Brain microvascular endothelial cell (primary cell): ENCODE results near the gene NR4A1.
A peak's percentile ranks its signal among the peaks of the same experiment; 100 is the strongest.

ENCODE experiments used
- DNase-seq: peaks from one replicate; pipeline ENCODE4 v3.0.0-alpha.2; 2020
- H3K27ac ChIP-seq: fragments of 250-450 bp; sonication (Bioruptor Pico); 2 replicates; pipeline ENCODE4 v1.5.1; 2020; ENCODE audit warnings: mild to moderate bottlenecking, moderate library complexity
- H3K27me3 ChIP-seq: fragments of 250-450 bp; sonication (Bioruptor Pico); replicated peaks from 2 replicates; pipeline ENCODE4 v1.5.1; 2020; ENCODE audit warnings: mild to moderate bottlenecking
- H3K36me3 ChIP-seq: fragments of 250-450 bp; sonication (Bioruptor Pico); replicated peaks from 2 replicates; pipeline ENCODE4 v1.5.1; 2020; ENCODE audit warnings: mild to moderate bottlenecking
- H3K4me3 ChIP-seq: 2 replicates; pipeline ENCODE4 v1.5.1; 2011; ENCODE audit warnings: low read depth, mild to moderate bottlenecking, control low read depth, low read length, moderate library complexity
- in situ Hi-C: cut with HindIII; loops from 2 replicates; pipeline ENCODE4 v1.10.0; 2017; ENCODE audit warnings: low sequenced_read_pairs, low pct_ligation_motif_present
- TF ChIP-seq, protein P1 (sequence below): IDR thresholded peaks from 2 replicates; pipeline ENCODE4 v1.5.1; 2011; ENCODE audit warnings: low read depth, mild to moderate bottlenecking, moderate library complexity, low read length, control low read depth, inconsistent platforms; ENCODE audit errors: missing control alignments

The NR4A1 gene

DNA sequence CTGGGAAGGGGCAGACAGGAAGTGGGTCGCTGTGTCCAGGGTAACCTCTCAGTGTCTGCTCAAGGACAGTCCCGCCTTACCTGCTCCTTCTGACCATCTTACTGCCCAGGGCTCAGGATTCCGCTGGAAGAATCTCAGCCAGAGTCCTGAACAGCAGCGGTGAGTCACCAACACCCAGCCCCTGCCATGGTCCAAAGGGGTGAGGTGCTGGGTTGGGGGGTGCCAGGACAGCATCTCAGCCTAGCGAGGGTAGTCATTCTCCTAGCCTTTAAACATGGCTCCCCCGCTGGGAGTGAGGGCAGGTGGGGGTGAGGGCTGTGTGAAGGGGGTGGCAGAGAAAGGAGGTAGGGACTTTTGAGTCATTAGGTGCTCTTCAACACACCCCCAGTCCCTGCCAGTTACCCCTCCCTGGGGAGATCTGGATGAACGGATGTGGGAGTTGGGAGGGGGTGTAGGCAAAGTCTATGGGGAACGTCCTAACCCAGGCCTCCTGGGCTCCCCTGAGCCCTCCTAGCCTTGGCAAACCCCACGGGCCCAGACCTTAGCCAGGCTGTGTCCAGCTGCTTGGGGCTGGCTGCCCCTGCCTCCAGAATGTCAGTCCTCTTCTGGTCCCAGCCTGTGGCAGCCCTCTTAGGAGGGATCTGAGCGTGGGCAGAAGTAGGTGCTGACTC is 42.0 kb upstream of the NR4A1 start:
- in situ Hi-C loops = no loop called here
- no peak overlapping the region for H3K27ac ChIP-seq
- H3K27me3 ChIP-seq = peaks cover 16% of the 10 kb centered on the region
- no peak for DNase-seq
- TF ChIP-seq, protein P1, sequence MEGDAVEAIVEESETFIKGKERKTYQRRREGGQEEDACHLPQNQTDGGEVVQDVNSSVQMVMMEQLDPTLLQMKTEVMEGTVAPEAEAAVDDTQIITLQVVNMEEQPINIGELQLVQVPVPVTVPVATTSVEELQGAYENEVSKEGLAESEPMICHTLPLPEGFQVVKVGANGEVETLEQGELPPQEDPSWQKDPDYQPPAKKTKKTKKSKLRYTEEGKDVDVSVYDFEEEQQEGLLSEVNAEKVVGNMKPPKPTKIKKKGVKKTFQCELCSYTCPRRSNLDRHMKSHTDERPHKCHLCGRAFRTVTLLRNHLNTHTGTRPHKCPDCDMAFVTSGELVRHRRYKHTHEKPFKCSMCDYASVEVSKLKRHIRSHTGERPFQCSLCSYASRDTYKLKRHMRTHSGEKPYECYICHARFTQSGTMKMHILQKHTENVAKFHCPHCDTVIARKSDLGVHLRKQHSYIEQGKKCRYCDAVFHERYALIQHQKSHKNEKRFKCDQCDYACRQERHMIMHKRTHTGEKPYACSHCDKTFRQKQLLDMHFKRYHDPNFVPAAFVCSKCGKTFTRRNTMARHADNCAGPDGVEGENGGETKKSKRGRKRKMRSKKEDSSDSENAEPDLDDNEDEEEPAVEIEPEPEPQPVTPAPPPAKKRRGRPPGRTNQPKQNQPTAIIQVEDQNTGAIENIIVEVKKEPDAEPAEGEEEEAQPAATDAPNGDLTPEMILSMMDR = no peak
- H3K4me3 ChIP-seq = no peak overlapping the region
- no peaks in the 10 kb centered on the region for H3K36me3 ChIP-seq

DNA sequence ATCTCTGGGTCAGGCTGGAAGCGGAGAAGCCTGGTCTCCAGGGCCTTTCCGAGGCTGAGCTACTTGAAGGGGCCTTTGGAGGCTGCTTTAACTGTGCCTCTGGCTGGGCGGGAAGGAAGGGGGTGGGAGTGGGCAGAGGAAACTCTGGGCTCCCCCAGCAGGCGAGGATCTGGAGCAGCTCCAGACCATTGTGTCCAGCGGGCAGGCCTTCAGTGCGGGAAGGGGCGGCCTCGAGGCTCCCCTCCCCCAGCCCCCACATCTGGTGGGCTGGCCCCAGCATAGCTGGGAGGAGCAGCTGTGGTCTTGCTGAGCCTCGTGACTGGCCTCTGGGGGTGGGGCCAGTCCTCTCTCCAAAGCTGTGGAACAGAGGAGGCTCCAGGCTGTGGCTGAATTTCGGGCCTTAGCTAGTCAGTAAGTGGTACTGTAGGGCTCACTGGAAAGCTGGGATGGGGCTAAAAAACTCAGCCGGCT is 41.1 kb upstream of the NR4A1 start:
- peak; percentile 32 for DNase-seq
- TF ChIP-seq, protein P1 = no peak

DNA sequence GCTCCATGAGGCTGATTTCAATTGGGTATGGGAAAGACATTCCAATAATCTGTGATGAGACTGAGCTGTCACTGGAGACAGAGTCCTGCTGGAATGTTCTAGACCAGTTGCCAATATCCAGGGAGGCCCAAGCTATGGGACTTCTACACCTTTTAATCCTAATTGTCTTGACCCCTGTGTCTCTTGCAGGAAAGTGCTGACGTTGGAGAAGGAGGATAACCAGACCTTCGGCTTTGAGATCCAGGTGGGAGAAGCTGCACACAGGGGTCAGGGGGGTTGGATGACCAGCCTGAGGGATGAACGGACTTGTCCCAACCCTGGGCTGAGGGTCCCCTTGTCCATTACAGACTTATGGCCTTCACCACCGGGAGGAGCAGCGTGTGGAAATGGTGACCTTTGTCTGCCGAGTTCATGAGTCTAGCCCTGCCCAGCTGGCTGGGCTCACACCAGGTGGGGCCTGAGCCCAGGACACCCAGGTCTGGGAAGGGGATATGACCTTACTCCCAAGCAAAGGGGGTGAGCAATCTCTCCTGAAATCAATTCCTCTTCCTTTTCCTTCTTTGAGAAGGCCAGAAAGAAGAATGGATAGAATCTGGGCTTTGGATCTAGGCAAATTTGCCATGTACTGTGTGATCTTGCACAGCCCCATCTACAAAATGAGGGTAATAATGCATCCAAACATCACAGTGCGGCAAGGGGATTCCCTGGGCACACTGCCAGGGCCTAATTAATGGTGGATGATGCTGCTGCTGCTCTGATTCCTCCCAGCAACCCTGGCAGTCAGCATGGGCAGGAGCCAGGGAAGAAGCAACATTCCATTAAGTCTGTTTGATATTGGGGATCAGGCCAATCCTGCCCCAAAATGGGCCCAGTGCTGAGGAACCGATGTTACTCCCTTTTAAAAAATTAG is 40.3 kb upstream of the NR4A1 start:
- Histone ChIP-seq H3K27ac (no peak overlapping the region), H3K36me3 (no peaks in the 10 kb centered on the region), H3K4me3 (peak overlapping the region; percentile 24), H3K27me3 (peaks cover 15% of the 10 kb centered on the region)
- no peak for DNase-seq
- in situ Hi-C loops = no loop called here
- TF ChIP-seq, protein P1 = no peak

More for the DNA sequence above, 41.1 kb upstream of the NR4A1 start:
- in situ Hi-C loops = no loop called here
- peak overlapping the region; percentile 24 for H3K4me3 ChIP-seq
- H3K27me3 ChIP-seq = peaks cover 16% of the 10 kb centered on the region
- no peak overlapping the region for H3K27ac ChIP-seq
- no peaks in the 10 kb centered on the region for H3K36me3 ChIP-seq

DNA sequence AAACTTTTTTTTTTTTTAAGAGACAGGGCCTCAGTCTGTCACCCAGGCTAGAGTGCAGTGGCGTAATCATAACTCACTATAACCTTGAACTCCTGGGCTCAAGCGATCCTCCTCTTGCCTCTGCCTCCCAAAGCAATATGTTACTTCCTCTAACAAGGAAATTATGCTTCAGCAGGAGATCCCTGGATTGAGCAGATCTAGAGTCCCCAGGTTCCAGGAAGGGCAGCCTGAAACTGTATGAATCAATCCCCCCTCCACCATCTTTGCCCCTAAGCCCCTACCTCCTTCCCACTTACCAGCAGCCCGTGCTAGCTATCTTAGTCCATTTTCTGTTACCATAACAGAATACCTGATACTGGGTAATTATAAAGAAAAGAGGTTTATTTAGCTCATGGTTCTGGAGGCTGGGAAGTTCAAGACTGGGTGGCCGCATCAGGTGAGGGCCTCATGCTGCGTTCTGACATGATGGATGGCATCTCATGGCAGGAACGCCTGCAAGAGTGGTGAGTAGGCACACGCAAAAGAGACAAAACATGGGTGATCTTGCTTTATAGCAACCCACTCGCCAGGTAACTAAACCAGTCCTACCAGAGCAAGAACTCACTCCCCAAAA is 39.5 kb upstream of the NR4A1 start:
- H3K27me3 ChIP-seq = peaks cover 8% of the 10 kb centered on the region
- TF ChIP-seq, protein P1 = no peak
- no peak for DNase-seq
- no peak overlapping the region for H3K27ac ChIP-seq
- H3K4me3 ChIP-seq = no peak overlapping the region
- in situ Hi-C loops = no loop called here
- no peaks in the 10 kb centered on the region for H3K36me3 ChIP-seq

- in situ Hi-C loops = no loop called here
- TF ChIP-seq, protein P1 = no peak
- Histone ChIP-seq H3K36me3 (no peaks in the 10 kb centered on the region), H3K27me3 (no peaks in the 10 kb centered on the region), H3K4me3 (no peak overlapping the region), H3K27ac (no peak overlapping the region)
- no peak for DNase-seq
Observed at GRCh38 chr12:52013626-52014310, 37.5 kb upstream of the NR4A1 start.
